Esophagus squamous epithelium (tissue), 5 donors: ENCODE results near the gene RGS6. TPM values are rescaled to one million over a fixed set of nuclear protein-coding genes. Genes with fewer than 3 reads are reported as not detected.

Experiments
- DNase-seq: peaks from one replicate; lab custom pipeline; 2025; lab: John Stamatoyannopoulos, UW
- H3K27ac ChIP-seq, 4 donors: fragments of 200-600 bp; sonication (generic); one replicate each; pipeline ENCODE4 v1.5.1; 2016 to 2019; ENCODE audit warnings: mild to moderate bottlenecking in 1 of 4
- H3K27me3 ChIP-seq, 4 donors: fragments of 200-600 bp; sonication (generic); 1 replicate in 3 of 4; 2 replicates in 1 of 4; pipeline versions ENCODE4 v1.5.1 to v1.6.0; 2017 to 2021; ENCODE audit warnings: antibody characterized with exemption in 1 of 4
- H3K36me3 ChIP-seq, 3 donors: fragments of 200-600 bp; sonication (generic); one replicate each; pipeline ENCODE4 v1.5.1; 2016 to 2019
- H3K4me1 ChIP-seq, 3 donors: fragments of 200-600 bp; sonication (generic); one replicate each; pipeline ENCODE4 v1.5.1; 2017 to 2019
- H3K4me3 ChIP-seq, 4 donors: fragments of 200-600 bp; sonication (generic); 1 replicate in 3 of 4; 2 replicates in 1 of 4; pipeline ENCODE4 v1.5.1; 2016 to 2019; ENCODE audit warnings: mild to moderate bottlenecking in 2 of 4, moderate library complexity in 1 of 4
- H3K9me3 ChIP-seq, 3 donors: fragments of 200-600 bp; sonication (generic); one replicate each; pipeline ENCODE4 v1.5.1; 2016 to 2019
- POLR2A ChIP-seq, 4 donors: fragments of 450-650 bp; IDR thresholded peaks; one replicate each; pipeline ENCODE4 v1.6.1; 2017; ENCODE audit warnings: antibody characterized with exemption in 4 of 4, mild to moderate bottlenecking in 4 of 4, moderate library complexity in 3 of 4
- WGBS, 2 donors: methylation state at CpG; one replicate each; pipeline ENCODE4 v1.1.5; 2018; 5-methylcytosine and 5-hydroxymethylcytosine counted together
- intact Hi-C: fragments of 100-400 bp; cut with DNase I; formaldehyde crosslinking; loops from one replicate; pipeline ENCODE4 v1.15.0; 2022
- total RNA-seq, 4 donors: library from RNA; depleted of rRNA; stranded (reverse); fragments of >200 nt; gene quantifications; one replicate each; pipeline ENCODE4 v1.1.0, GENCODE V29; 2016
- TF ChIP-seq, protein P1 (sequence below), 6 experiments: fragments of 450-650 bp in 4 of 6; fragments of 200-600 bp in 2 of 6; sonication (generic) in 2 of 6; IDR thresholded peaks; one replicate each; pipeline ENCODE4 v1.5.1; 2016 to 2019; ENCODE audit warnings: antibody characterized with exemption in 6 of 6, mild to moderate bottlenecking in 4 of 6, moderate library complexity in 4 of 6
- donor health status: DM: yes; HTN: yes; CAD: no.

RGS6 gene
- total RNA-seq, 4 donors from 2014 or later, result 0.06 to 0.76 (median 0.66) TPM; not detected in 1

DNA sequence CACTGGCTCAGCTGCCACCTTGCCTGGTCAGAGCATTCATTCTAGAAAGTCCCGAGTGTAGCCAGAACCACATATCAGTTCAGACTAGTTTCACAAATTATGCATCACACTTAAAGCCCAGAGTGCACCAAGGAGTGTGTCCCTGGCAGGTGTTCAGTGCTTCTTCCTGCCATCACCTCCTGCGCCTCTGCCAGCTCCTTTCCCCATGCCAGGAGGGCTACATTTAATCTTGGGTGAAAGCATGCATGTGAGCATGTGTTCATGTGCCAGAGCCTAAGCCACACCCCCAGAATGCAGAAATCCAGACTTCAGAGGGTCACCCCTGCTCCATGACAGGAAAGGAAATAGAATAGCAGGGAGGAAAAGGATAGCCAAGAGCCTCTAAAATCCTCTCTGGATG lies 580.1 kb downstream of the RGS6 start:
- DNase-seq, result no peak
- intact Hi-C loops, result no loop called here
- H3K27ac ChIP-seq, result no peak overlapping the region
- H3K4me3 ChIP-seq, result no peak overlapping the region
- peaks cover 0 to 7% (median 0%) of the 10 kb centered on the region in 4 donors for H3K27me3 ChIP-seq
- TF ChIP-seq, protein P1, sequence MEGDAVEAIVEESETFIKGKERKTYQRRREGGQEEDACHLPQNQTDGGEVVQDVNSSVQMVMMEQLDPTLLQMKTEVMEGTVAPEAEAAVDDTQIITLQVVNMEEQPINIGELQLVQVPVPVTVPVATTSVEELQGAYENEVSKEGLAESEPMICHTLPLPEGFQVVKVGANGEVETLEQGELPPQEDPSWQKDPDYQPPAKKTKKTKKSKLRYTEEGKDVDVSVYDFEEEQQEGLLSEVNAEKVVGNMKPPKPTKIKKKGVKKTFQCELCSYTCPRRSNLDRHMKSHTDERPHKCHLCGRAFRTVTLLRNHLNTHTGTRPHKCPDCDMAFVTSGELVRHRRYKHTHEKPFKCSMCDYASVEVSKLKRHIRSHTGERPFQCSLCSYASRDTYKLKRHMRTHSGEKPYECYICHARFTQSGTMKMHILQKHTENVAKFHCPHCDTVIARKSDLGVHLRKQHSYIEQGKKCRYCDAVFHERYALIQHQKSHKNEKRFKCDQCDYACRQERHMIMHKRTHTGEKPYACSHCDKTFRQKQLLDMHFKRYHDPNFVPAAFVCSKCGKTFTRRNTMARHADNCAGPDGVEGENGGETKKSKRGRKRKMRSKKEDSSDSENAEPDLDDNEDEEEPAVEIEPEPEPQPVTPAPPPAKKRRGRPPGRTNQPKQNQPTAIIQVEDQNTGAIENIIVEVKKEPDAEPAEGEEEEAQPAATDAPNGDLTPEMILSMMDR (IDR thresholded peaks at IDR 0.05), result no peak
- no peak for TF ChIP-seq POLR2A (IDR thresholded peaks at IDR 0.05)
- peaks cover 0 to 7% (median 0%) of the 10 kb centered on the region in 3 donors for H3K4me1 ChIP-seq
- 24 to 60% methylated on average over 2 of the region's 2 CpGs for WGBS, 2 donors
- no peaks in the 10 kb centered on the region for H3K9me3 ChIP-seq
- H3K36me3 ChIP-seq, result no peaks in the 10 kb centered on the region

DNA sequence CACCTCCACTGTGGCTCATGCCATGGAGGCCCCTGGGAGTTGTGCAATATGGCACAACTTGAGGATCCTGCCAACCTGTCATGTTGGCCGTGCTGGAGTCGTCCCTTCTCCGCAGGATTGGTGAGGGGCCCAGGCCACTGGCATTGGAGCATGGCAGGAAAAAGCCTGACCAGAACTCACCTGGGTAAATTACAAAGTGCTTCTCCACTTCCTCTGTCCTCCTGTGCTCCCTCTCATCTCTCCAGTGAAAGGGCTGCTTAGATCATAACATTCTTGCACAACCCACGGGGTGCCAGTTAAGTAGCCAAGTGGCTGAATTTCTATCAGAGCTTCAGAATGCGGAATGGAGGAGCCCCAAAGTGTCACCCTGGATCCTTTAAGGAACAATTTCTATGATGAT lies 580.7 kb downstream of the RGS6 start:
- no peak for TF ChIP-seq POLR2A (IDR thresholded peaks at IDR 0.05)
- TF ChIP-seq, protein P1 (IDR thresholded peaks at IDR 0.05), result no peak
- intact Hi-C loops, result no loop called here
- 46 to 63% methylated on average over 2 to 4 of the region's 5 CpGs for WGBS, 2 donors
- no peak for DNase-seq
- H3K4me1 ChIP-seq, result peaks cover 0 to 14% (median 0%) of the 10 kb centered on the region in 3 donors
- H3K4me3 ChIP-seq, result no peak overlapping the region
- peaks cover 0 to 7% (median 0%) of the 10 kb centered on the region in 4 donors for H3K27me3 ChIP-seq
- no peak overlapping the region for H3K27ac ChIP-seq
- H3K36me3 ChIP-seq, result no peaks in the 10 kb centered on the region
- no peaks in the 10 kb centered on the region for H3K9me3 ChIP-seq

DNA sequence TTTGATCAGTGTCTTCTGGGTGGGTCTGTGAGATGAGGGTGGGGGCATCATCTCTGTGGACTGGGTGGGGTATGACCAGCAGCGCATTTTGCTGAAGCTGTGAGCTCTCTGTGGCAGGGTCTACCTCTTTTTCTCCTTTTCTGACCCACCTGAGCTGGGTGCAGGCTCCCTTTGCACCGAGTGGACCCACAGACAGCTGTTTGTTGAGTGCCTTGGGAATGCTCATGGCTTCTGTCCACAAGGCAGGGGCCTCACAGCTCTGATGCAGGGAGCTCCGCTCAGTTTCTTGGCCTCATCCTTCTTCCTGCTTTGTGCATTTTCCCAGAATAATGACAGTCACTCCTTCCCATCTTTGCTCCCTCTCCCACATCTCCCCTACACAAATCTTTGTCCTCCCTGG lies 581.1 kb downstream of the RGS6 start:
- Histone ChIP-seq H3K36me3 (no peaks in the 10 kb centered on the region), H3K27me3 (peaks cover 0 to 7% (median 0%) of the 10 kb centered on the region in 4 donors), H3K9me3 (no peaks in the 10 kb centered on the region), H3K27ac (no peak overlapping the region), H3K4me3 (no peak overlapping the region), H3K4me1 (peaks cover 0 to 18% (median 0%) of the 10 kb centered on the region in 3 donors)
- intact Hi-C loops, result no loop called here
- no peak for DNase-seq
- TF ChIP-seq POLR2A (IDR thresholded peaks at IDR 0.05), result no peak
- TF ChIP-seq, protein P1 (IDR thresholded peaks at IDR 0.05), result no peak
- 76 to 82% methylated on average over 3 of the region's 3 CpGs for WGBS, 2 donors

DNA sequence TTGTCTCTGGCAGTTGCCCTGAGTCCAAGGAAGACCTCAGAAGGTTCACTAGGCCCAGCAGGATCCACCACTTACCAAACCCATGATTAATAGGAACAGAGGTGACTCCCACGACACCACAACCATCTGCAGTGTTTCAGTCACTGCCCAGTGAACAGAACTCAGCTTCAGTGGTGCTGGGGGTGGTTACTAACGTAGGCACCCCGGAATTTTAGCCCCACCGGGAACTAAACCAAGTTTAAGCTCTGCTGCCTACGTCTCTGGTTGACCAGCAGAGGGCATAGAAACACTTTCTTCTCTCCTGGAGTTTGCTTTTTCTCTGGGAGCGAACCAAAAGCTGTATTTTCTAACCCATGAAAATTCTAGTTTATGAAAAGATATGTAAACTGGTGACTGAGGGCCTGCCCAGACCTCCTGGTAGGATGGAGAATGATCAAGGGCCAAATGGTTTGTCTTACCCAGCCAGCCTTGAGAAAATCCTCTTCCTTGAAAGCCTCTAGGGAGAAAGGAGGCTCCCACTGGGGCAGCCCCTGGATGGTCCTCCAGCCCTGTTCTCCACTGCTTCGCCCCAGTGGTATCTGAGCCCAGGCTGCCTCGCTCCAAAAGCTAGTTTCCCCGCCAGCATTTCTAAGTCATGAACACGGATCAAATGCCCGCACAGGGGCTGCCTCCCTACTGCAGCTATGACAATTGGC lies 581.9 kb downstream of the RGS6 start:
- Histone ChIP-seq H3K27ac (no peak overlapping the region), H3K36me3 (no peaks in the 10 kb centered on the region), H3K4me3 (no peak overlapping the region), H3K4me1 (peaks cover 0 to 18% (median 0%) of the 10 kb centered on the region in 3 donors), H3K27me3 (peaks cover 0 to 7% (median 0%) of the 10 kb centered on the region in 4 donors), H3K9me3 (no peaks in the 10 kb centered on the region)
- TF ChIP-seq, protein P1 (IDR thresholded peaks at IDR 0.05), result peak; percentile 30 to 63 (median 39)
- no peak for TF ChIP-seq POLR2A (IDR thresholded peaks at IDR 0.05)
- intact Hi-C loops, result no loop called here
- 6 to 23% methylated on average over 3 to 7 of the region's 11 CpGs for WGBS, 2 donors
- no peak for DNase-seq

DNA sequence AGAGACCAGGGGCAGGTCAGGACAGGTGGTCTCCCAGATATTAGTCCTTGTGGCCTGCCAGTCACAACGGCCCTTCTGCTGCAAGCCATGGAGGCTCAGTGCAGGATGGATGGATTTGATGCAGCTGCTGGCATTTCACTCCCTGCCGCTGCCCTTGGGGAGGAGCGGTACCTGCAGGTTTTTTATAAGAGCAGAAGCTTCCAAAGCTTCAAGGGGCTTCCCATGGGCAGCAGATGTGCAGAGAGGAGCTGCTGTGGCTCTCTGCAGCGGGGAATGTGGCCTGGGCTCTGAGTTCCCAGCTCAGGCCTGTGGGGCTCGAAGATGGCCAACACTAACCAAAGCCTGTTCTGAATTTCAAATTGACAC lies 582.4 kb downstream of the RGS6 start:
- Histone ChIP-seq H3K4me1 (peaks cover 0 to 18% (median 0%) of the 10 kb centered on the region in 3 donors), H3K27ac (no peak overlapping the region), H3K9me3 (no peaks in the 10 kb centered on the region), H3K27me3 (peaks cover 0 to 7% (median 0%) of the 10 kb centered on the region in 4 donors), H3K36me3 (no peaks in the 10 kb centered on the region), H3K4me3 (no peak overlapping the region)
- DNase-seq, result no peak
- TF ChIP-seq, protein P1 (IDR thresholded peaks at IDR 0.05), result no peak
- no peak for TF ChIP-seq POLR2A (IDR thresholded peaks at IDR 0.05)
- intact Hi-C loops, result loop anchor here (5.0 kb wide), 2 partner anchors 393 to 433 kb away; no protein-coding TSS in a partner anchor
- 65 to 80% methylated on average over 2 of the region's 5 CpGs for WGBS, 2 donors
